GM19238 (cell line): ENCODE results near the gene MNX1.

Experiments
- DNase-seq: peaks from one replicate; pipeline ENCODE4 v3.0.0; 2011; ENCODE audit warnings: low spot score; ENCODE audit not compliant: insufficient read length

Gene MNX1

GRCh38 chr7:157014635-157015555 is 4.4 kb upstream of the MNX1 start:
- DNase-seq = no peak

- no peak for DNase-seq
Observed at GRCh38 chr7:157013602-157014549, 3.4 kb upstream of the MNX1 start.

GRCh38 chr7:157013101-157013500 is 2.6 kb upstream of the MNX1 start:
- no peak for DNase-seq

GRCh38 chr7:157012113-157012547 is 1.7 kb upstream of the MNX1 start:
- no peak for DNase-seq

GRCh38 chr7:157011333-157012112 is 1.1 kb upstream of the MNX1 start:
- DNase-seq = no peak

GRCh38 chr7:157009778-157010587 is 480 bp downstream of the MNX1 start:
- DNase-seq = no peak

- DNase-seq = no peak
Observed at GRCh38 chr7:157009170-157009777, 1.2 kb downstream of the MNX1 start.

- DNase-seq = no peak
Observed at GRCh38 chr7:157008206-157009169, 2.0 kb downstream of the MNX1 start.

GRCh38 chr7:157007470-157008066 is 2.9 kb downstream of the MNX1 start:
- no peak for DNase-seq

- DNase-seq = no peak
Observed at GRCh38 chr7:157006829-157007469, 3.5 kb downstream of the MNX1 start.

- DNase-seq = no peak
Observed at GRCh38 chr7:157006205-157006747, 4.2 kb downstream of the MNX1 start.

- no peak for DNase-seq
Observed at GRCh38 chr7:157005456-157006204, 4.8 kb downstream of the MNX1 start.

GRCh38 chr7:157004521-157005455 is 5.7 kb downstream of the MNX1 start:
- no peak for DNase-seq

- no peak for DNase-seq
Observed at GRCh38 chr7:157003756-157004520, 6.5 kb downstream of the MNX1 start.

GRCh38 chr7:157003445-157003755 is 7.1 kb downstream of the MNX1 start:
- no peak for DNase-seq
